ENCODE measurements around the gene COQ8A. TPM values are rescaled to one million over a fixed set of nuclear protein-coding genes. Genes with fewer than 3 reads are reported as not detected.
"Not testable (repeated sequence)": the region's sequence is repeated elsewhere in the genome, so short reads cannot be mapped to it uniquely, and the experiment has no call there.

COQ8A gene
- total and polyA plus RNA-seq, 2 experiments from 2014 or later: 8.3 to 8.7 TPM

DNA sequence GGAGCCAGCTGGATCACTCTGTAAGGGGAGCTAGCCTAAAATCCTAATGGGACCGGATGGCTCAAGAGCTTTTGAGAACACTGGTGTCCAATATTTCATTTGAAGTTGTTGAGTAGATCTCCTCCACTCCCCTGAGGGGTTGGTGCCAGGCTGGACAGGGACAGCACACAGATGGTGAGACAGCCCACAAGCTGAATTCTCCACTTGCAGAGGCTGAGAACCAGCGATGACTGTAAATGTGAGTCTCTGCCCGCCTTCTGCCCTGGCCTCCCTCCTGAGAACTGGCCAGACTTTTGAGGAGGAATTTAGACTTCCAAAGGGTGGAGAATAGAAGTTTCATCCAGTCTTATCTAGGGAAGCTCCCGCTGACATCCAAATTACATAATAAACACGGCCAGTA is 20.5 kb upstream of the COQ8A start:
- Histone ChIP-seq H3K4me3 (no peak overlapping the region), H3K79me2 (ENCODE audit: insufficient read depth) (no peaks in the 10 kb centered on the region), H3K4me2 (ENCODE audit: unreplicated experiment) (no peak overlapping the region), H3K9me3 (ENCODE audit: low read depth) (no peaks in the 10 kb centered on the region), H2AFZ (no peak overlapping the region), H3F3A (ENCODE audit: insufficient read depth) (no peaks in the 10 kb centered on the region), H4K20me1 (ENCODE audit: insufficient read depth) (no peaks in the 10 kb centered on the region), H3K36me3 (ENCODE audit: low read depth) (no peaks in the 10 kb centered on the region), H3K4me1 (ENCODE audit: insufficient read depth) (no peaks in the 10 kb centered on the region), H3K9ac (no peak overlapping the region), H3K9me2 (ENCODE audit: insufficient read depth) (no peaks in the 10 kb centered on the region), H3K27me3 (replicated peaks; ENCODE audit: insufficient read depth) (no peaks in the 10 kb centered on the region), H3K27ac (no peak overlapping the region)
- in situ Hi-C loops (cut with MboI): no loop called here
- no peak for TF ChIP-seq EZH2phosphoT487 (IDR thresholded peaks at IDR 0.05; ENCODE audit: insufficient read depth, low read depth)
- no peak for TF ChIP-seq EZH2 (IDR thresholded peaks at IDR 0.05; ENCODE audit: insufficient read depth, poor library complexity, severe bottlenecking)
- 69 to 72% methylated on average over 5 of the region's 5 CpGs for WGBS, 2 experiments (ENCODE audit: low coverage in 1 of 2, low lambda C conversion rate in 2 of 2, missing lambda C conversion rate in 2 of 2)
- DNase-seq: no peak

DNA sequence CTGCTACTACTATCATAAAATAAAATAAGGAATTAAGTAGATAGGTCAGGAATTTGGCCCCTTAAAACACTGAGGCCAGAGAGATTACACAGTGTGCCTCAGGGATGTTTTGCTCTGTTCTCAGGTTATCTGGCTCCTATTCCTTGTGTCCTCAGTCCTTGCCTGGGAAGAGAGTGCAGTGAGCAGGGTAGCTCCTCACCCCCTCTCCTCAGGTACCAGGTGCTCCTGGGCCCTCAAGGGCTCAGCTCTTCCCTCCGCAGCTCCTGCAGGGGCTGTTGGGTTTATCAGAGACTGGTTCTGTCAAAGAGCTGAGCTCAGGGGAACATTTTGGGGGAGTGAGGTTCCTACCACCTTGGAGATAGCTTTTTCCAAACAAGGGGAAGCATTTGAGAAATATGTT is 20.1 kb upstream of the COQ8A start:
- Histone ChIP-seq H3K27ac (no peak overlapping the region), H3K9ac (no peak overlapping the region), H3F3A (ENCODE audit: insufficient read depth) (no peaks in the 10 kb centered on the region), H3K79me2 (ENCODE audit: insufficient read depth) (no peaks in the 10 kb centered on the region), H3K36me3 (ENCODE audit: low read depth) (no peaks in the 10 kb centered on the region), H3K4me3 (no peak overlapping the region), H3K9me3 (ENCODE audit: low read depth) (no peaks in the 10 kb centered on the region), H3K4me1 (ENCODE audit: insufficient read depth) (no peaks in the 10 kb centered on the region), H3K9me2 (ENCODE audit: insufficient read depth) (no peaks in the 10 kb centered on the region), H2AFZ (no peak overlapping the region), H3K4me2 (ENCODE audit: unreplicated experiment) (no peak overlapping the region), H4K20me1 (ENCODE audit: insufficient read depth) (no peaks in the 10 kb centered on the region), H3K27me3 (replicated peaks; ENCODE audit: insufficient read depth) (no peaks in the 10 kb centered on the region)
- no peak for DNase-seq
- TF ChIP-seq EZH2phosphoT487 (IDR thresholded peaks at IDR 0.05; ENCODE audit: insufficient read depth, low read depth) (no peak), EZH2 (IDR thresholded peaks at IDR 0.05; ENCODE audit: insufficient read depth, poor library complexity, severe bottlenecking) (no peak)
- in situ Hi-C loops (cut with MboI): no loop called here
- WGBS, 2 experiments (ENCODE audit: low coverage in 1 of 2, low lambda C conversion rate in 2 of 2, missing lambda C conversion rate in 2 of 2): 69 to 71% methylated on average over 1 of the region's 1 CpG

DNA sequence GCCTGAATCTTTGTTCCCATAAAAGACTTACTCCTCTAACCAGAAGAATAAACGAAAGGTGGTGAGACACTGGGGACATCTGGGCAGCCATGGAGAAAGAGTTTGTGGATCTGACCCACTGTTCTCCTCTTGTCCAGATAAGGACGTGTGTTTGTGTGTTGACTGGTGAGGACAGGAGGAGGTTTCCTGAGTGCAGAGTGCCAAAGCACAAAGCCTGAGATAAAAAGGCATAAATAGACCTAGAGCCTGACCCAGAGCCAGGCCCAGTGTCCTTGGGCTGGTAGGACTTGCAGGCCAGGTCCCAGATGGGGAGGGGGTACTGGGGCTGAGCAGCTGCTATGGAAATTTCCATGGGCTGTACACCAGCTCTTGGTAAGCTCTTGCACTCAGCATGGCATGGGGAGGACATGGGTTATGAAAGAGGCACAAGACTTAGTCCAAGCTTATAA is 19.6 kb upstream of the COQ8A start:
- no peaks in the 10 kb centered on the region for H3K4me1 ChIP-seq (ENCODE audit: insufficient read depth)
- in situ Hi-C loops (cut with MboI): no loop called here
- H3K9me3 ChIP-seq (ENCODE audit: low read depth): no peaks in the 10 kb centered on the region
- no peaks in the 10 kb centered on the region for H3K9me2 ChIP-seq (ENCODE audit: insufficient read depth)
- H2AFZ ChIP-seq: no peak overlapping the region
- no peaks in the 10 kb centered on the region for H3F3A ChIP-seq (ENCODE audit: insufficient read depth)
- H3K36me3 ChIP-seq (ENCODE audit: low read depth): no peaks in the 10 kb centered on the region
- H4K20me1 ChIP-seq (ENCODE audit: insufficient read depth): no peaks in the 10 kb centered on the region
- H3K27me3 ChIP-seq (replicated peaks; ENCODE audit: insufficient read depth): no peaks in the 10 kb centered on the region
- TF ChIP-seq EZH2phosphoT487 (IDR thresholded peaks at IDR 0.05; ENCODE audit: insufficient read depth, low read depth): no peak
- TF ChIP-seq EZH2 (IDR thresholded peaks at IDR 0.05; ENCODE audit: insufficient read depth, poor library complexity, severe bottlenecking): no peak
- no peak for DNase-seq
- H3K4me3 ChIP-seq: no peak overlapping the region
- no peaks in the 10 kb centered on the region for H3K79me2 ChIP-seq (ENCODE audit: insufficient read depth)
- H3K4me2 ChIP-seq (ENCODE audit: unreplicated experiment): no peak overlapping the region
- no peak overlapping the region for H3K9ac ChIP-seq
- WGBS, 2 experiments (ENCODE audit: low coverage in 1 of 2, low lambda C conversion rate in 2 of 2, missing lambda C conversion rate in 2 of 2): 44 to 47% methylated on average over 2 of the region's 2 CpGs
- H3K27ac ChIP-seq: no peak overlapping the region

DNA sequence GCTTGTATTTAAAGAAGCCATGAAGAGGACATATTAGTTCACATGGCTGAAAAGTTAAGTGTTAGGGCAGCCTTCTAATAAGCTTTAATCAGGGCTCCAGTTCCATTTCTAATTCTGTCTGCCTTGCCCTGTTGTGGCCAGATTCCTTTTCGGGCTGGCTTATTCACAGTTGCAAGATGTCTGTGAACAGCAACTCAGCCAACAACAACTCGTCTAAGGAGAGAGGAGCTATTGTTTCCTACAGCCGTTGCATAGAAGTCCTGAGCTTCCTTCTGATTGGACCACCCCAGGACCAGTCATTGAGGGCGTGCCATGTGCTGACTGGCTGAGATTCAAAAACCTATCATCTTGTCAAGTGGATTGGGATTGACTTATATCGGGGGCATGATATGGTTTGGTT is 18.6 kb upstream of the COQ8A start:
- H4K20me1 ChIP-seq (ENCODE audit: insufficient read depth): no peaks in the 10 kb centered on the region
- no peaks in the 10 kb centered on the region for H3K27me3 ChIP-seq (replicated peaks; ENCODE audit: insufficient read depth)
- WGBS, 2 experiments (ENCODE audit: low coverage in 1 of 2, low lambda C conversion rate in 2 of 2, missing lambda C conversion rate in 2 of 2): 61 to 63% methylated on average over 5 of the region's 5 CpGs
- no peak for DNase-seq
- H3K4me3 ChIP-seq: no peak overlapping the region
- no peak for TF ChIP-seq EZH2 (IDR thresholded peaks at IDR 0.05; ENCODE audit: insufficient read depth, poor library complexity, severe bottlenecking)
- no peak for TF ChIP-seq EZH2phosphoT487 (IDR thresholded peaks at IDR 0.05; ENCODE audit: insufficient read depth, low read depth)
- H2AFZ ChIP-seq: no peak overlapping the region
- no peak overlapping the region for H3K27ac ChIP-seq
- H3K9ac ChIP-seq: no peak overlapping the region
- H3K4me1 ChIP-seq (ENCODE audit: insufficient read depth): no peaks in the 10 kb centered on the region
- H3K36me3 ChIP-seq (ENCODE audit: low read depth): no peaks in the 10 kb centered on the region
- no peaks in the 10 kb centered on the region for H3K9me2 ChIP-seq (ENCODE audit: insufficient read depth)
- H3K4me2 ChIP-seq (ENCODE audit: unreplicated experiment): no peak overlapping the region
- no peaks in the 10 kb centered on the region for H3K9me3 ChIP-seq (ENCODE audit: low read depth)
- in situ Hi-C loops (cut with MboI): no loop called here
- no peaks in the 10 kb centered on the region for H3K79me2 ChIP-seq (ENCODE audit: insufficient read depth)
- no peaks in the 10 kb centered on the region for H3F3A ChIP-seq (ENCODE audit: insufficient read depth)

DNA sequence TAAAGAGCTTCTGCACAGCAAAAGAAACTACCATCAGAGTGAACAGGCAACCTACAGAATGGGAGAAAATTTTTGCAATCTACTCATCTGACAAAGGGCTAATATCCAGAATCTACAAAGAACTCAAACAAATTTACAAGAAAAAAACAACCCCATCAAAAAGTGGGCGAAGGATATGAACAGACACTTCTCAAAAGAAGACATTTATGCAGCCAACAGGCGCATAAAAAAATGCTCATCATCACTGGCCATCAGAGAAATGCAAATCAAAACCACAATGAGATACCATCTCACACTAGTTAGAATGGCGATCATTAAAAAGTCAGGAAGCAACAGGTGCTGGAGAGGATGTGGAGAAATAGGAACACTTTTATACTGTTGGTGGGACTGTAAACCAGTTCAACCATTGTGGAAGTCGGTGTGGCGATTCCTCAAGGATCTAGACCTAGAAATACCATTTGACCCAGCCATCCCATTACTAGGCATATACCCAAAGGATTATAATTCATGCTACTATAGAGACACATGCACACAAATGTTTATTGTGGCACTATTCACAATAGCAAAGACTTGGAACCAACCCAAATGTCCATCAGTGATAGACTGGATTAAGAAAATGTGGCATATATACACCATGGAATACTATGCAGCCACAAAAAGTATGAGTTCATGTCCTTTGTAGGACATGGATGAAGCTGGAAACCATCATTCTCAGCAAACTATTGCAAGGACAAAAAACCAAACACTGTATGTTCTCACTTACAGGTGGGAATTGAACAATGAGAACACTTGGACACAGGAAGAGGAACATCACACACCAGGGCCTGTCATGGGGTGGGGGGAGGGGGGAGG is 10.6 kb upstream of the COQ8A start:
- H3K27ac ChIP-seq; H3K4me2 ChIP-seq (ENCODE audit: unreplicated experiment); H3K4me1 ChIP-seq (ENCODE audit: insufficient read depth); H3F3A ChIP-seq (ENCODE audit: insufficient read depth); in situ Hi-C loops (cut with MboI); H3K79me2 ChIP-seq (ENCODE audit: insufficient read depth); H3K36me3 ChIP-seq (ENCODE audit: low read depth); H3K9ac ChIP-seq; H3K9me2 ChIP-seq (ENCODE audit: insufficient read depth); H2AFZ ChIP-seq; H3K4me3 ChIP-seq; H3K9me3 ChIP-seq (ENCODE audit: low read depth); H4K20me1 ChIP-seq (ENCODE audit: insufficient read depth); DNase-seq; H3K27me3 ChIP-seq (replicated peaks; ENCODE audit: insufficient read depth): not testable (repeated sequence)
- 62 to 82% methylated on average over 5 of the region's 5 CpGs for WGBS, 2 experiments (ENCODE audit: low coverage in 1 of 2, low lambda C conversion rate in 2 of 2, missing lambda C conversion rate in 2 of 2)
